Measurements from ENCODE around the gene LRMDA. TPM values are rescaled to one million over a fixed set of nuclear protein-coding genes. Genes with fewer than 3 reads are reported as not detected.

The LRMDA gene
- total RNA-seq, 2 experiments from 2014 or later, result not detected

DNA sequence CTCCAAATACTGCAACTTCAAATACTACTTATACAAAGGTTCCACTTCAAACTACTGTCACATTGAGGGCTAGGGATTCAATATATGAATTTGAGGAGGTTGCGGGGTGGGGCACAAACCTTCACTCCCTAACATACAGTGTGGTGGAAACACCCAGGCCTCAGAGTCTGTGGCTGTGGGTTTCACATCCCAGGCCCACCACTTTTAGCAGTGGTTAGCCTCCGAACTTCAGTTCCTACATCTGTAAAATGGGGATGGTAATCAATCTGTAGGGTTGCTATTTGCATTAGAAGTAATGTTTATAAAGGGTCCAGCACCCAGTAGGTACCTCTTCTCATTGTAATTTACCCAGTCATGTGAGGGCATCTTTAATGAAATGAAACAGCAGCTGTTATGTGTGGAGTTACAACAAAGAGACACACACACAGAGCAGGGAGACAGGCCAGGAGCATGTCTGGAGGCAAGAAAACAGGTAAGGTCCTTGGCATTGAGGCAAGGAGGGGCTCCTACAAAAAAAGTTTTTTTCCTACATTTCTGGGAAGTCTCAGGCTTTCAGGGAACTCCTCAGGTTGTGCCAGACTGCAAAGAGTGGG lies 570.9 kb downstream of the LRMDA start:
- TF ChIP-seq EZH2phosphoT487 (IDR thresholded peaks at IDR 0.05; ENCODE audit: borderline replicate concordance, low read depth, low read length), result no peak
- TF ChIP-seq, protein P1, sequence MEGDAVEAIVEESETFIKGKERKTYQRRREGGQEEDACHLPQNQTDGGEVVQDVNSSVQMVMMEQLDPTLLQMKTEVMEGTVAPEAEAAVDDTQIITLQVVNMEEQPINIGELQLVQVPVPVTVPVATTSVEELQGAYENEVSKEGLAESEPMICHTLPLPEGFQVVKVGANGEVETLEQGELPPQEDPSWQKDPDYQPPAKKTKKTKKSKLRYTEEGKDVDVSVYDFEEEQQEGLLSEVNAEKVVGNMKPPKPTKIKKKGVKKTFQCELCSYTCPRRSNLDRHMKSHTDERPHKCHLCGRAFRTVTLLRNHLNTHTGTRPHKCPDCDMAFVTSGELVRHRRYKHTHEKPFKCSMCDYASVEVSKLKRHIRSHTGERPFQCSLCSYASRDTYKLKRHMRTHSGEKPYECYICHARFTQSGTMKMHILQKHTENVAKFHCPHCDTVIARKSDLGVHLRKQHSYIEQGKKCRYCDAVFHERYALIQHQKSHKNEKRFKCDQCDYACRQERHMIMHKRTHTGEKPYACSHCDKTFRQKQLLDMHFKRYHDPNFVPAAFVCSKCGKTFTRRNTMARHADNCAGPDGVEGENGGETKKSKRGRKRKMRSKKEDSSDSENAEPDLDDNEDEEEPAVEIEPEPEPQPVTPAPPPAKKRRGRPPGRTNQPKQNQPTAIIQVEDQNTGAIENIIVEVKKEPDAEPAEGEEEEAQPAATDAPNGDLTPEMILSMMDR (conservative IDR thresholded peaks at IDR 0.05; ENCODE audit: low read length), result no peak
- H3K4me1 ChIP-seq (ENCODE audit: insufficient read depth, low read length, poor library complexity, severe bottlenecking), result no peaks in the 10 kb centered on the region
- no peak overlapping the region for H3K4me2 ChIP-seq (ENCODE audit: low read length)
- H3K36me3 ChIP-seq (ENCODE audit: insufficient read depth, low read length), result no peaks in the 10 kb centered on the region
- ChIA-PET POLR2A (no interaction called here), CTCF (ENCODE audit: unreplicated experiment) (no interaction called here)
- no peaks in the 10 kb centered on the region for H4K20me1 ChIP-seq (ENCODE audit: insufficient read depth, low read length)
- intact Hi-C loops (cut with micrococcal nuclease; ENCODE audit: unreplicated experiment), result no loop called here
- H3K79me2 ChIP-seq (ENCODE audit: insufficient read depth, low read depth, low read length), result no peaks in the 10 kb centered on the region
- no peak overlapping the region for H3K4me3 ChIP-seq (ENCODE audit: low read depth, low read length, poor library complexity, severe bottlenecking)
- no TSS peak for BruUV-seq (replicated peaks)
- H2AFZ ChIP-seq (ENCODE audit: low read length), result no peak overlapping the region
- DNase-seq (ENCODE audit: low spot score), result no peak
- no peaks in the 10 kb centered on the region for H3K9me3 ChIP-seq (ENCODE audit: low read length)
- H3K27ac ChIP-seq (ENCODE audit: low read depth, low read length, poor library complexity, severe bottlenecking), result no peak overlapping the region
- no peaks in the 10 kb centered on the region for H3K9me2 ChIP-seq (ENCODE audit: insufficient read depth, low read length)

DNA sequence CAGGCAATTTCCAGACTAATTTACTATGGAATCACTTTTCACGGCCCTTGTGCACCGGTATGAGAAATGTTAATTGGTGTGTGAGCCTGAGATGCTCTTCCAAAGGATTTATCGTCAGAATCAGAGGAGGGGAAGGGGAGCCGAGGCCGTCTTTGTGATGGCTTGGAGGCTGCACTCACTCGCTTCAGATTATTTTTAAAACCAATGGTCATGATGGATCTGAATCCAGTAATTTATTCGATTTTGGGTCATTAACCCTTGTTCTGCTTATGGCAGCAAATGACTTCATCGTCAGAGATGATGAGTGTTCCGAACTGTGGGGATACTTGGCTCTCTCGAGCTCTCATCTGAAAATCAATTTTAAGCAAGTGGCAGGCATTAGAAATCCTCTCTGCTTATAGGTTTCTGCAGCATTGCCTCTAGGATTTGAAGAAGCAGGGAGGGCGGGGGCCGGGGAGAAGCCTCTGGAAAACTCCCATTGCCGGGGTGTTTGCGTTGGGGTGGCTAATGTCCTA lies 576.3 kb downstream of the LRMDA start:
- no peaks in the 10 kb centered on the region for H3K4me1 ChIP-seq (ENCODE audit: insufficient read depth, low read length, poor library complexity, severe bottlenecking)
- H3K9me3 ChIP-seq (ENCODE audit: low read length), result no peaks in the 10 kb centered on the region
- H3K4me2 ChIP-seq (ENCODE audit: low read length), result no peak overlapping the region
- no peak overlapping the region for H2AFZ ChIP-seq (ENCODE audit: low read length)
- no peak for DNase-seq (ENCODE audit: low spot score)
- no peaks in the 10 kb centered on the region for H3K9me2 ChIP-seq (ENCODE audit: insufficient read depth, low read length)
- TF ChIP-seq, protein P1 (conservative IDR thresholded peaks at IDR 0.05; ENCODE audit: low read length), result no peak
- no peak for TF ChIP-seq EZH2phosphoT487 (IDR thresholded peaks at IDR 0.05; ENCODE audit: borderline replicate concordance, low read depth, low read length)
- H3K79me2 ChIP-seq (ENCODE audit: insufficient read depth, low read depth, low read length), result no peaks in the 10 kb centered on the region
- H4K20me1 ChIP-seq (ENCODE audit: insufficient read depth, low read length), result no peaks in the 10 kb centered on the region
- no peak overlapping the region for H3K27ac ChIP-seq (ENCODE audit: low read depth, low read length, poor library complexity, severe bottlenecking)
- no peaks in the 10 kb centered on the region for H3K36me3 ChIP-seq (ENCODE audit: insufficient read depth, low read length)
- BruUV-seq (replicated peaks), result no TSS peak
- intact Hi-C loops (cut with micrococcal nuclease; ENCODE audit: unreplicated experiment), result no loop called here
- ChIA-PET POLR2A (no interaction called here), CTCF (ENCODE audit: unreplicated experiment) (no interaction called here)
- no peak overlapping the region for H3K4me3 ChIP-seq (ENCODE audit: low read depth, low read length, poor library complexity, severe bottlenecking)

DNA sequence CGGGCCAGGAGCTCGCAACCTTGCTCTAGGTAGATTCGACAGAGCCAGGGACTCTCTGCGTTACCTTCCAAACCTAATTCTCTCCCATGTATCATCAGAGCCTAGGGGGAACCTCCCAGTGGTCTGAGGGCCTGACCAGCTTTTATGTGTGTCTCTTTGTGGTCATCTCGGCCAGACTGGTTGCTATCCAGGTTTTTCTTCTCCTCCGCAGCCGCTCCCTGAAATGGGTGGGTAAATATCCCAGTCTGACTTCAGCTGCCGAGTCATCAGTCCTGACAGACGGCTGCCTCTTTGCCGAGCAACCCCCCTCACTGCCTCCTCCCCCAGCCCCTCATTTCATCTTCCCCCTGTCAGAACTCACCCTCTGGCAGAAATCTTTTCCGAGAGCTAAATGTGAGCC lies 578.1 kb downstream of the LRMDA start:
- H3K4me1 ChIP-seq (ENCODE audit: insufficient read depth, low read length, poor library complexity, severe bottlenecking), result no peaks in the 10 kb centered on the region
- ChIA-PET POLR2A (no interaction called here), CTCF (ENCODE audit: unreplicated experiment) (no interaction called here)
- no peak for DNase-seq (ENCODE audit: low spot score)
- no peak overlapping the region for H3K4me3 ChIP-seq (ENCODE audit: low read depth, low read length, poor library complexity, severe bottlenecking)
- TF ChIP-seq, protein P1 (conservative IDR thresholded peaks at IDR 0.05; ENCODE audit: low read length), result no peak
- TF ChIP-seq EZH2phosphoT487 (IDR thresholded peaks at IDR 0.05; ENCODE audit: borderline replicate concordance, low read depth, low read length), result no peak
- no TSS peak for BruUV-seq (replicated peaks)
- no peak overlapping the region for H3K4me2 ChIP-seq (ENCODE audit: low read length)
- H3K9me3 ChIP-seq (ENCODE audit: low read length), result no peaks in the 10 kb centered on the region
- no peaks in the 10 kb centered on the region for H3K9me2 ChIP-seq (ENCODE audit: insufficient read depth, low read length)
- H2AFZ ChIP-seq (ENCODE audit: low read length), result no peak overlapping the region
- intact Hi-C loops (cut with micrococcal nuclease; ENCODE audit: unreplicated experiment), result no loop called here
- no peaks in the 10 kb centered on the region for H3K79me2 ChIP-seq (ENCODE audit: insufficient read depth, low read depth, low read length)
- H4K20me1 ChIP-seq (ENCODE audit: insufficient read depth, low read length), result no peaks in the 10 kb centered on the region
- H3K36me3 ChIP-seq (ENCODE audit: insufficient read depth, low read length), result no peaks in the 10 kb centered on the region
- H3K27ac ChIP-seq (ENCODE audit: low read depth, low read length, poor library complexity, severe bottlenecking), result no peak overlapping the region

Measured in OCI-LY7 (cell line).